PFSK-1 (cell line): ENCODE results near the gene SAMD13.

ENCODE experiments used
- POLR2AphosphoS5 ChIP-seq: IDR thresholded peaks from 2 replicates; pipeline ENCODE4 v1.6.1; 2012; ENCODE audit warnings: low read depth, mild to moderate bottlenecking, control low read depth, low read length, moderate library complexity
- TAF1 ChIP-seq: IDR thresholded peaks from 2 replicates; pipeline ENCODE4 v1.6.1; 2012; ENCODE audit warnings: low read length, control low read depth, borderline replicate concordance; ENCODE audit not compliant: insufficient read depth
- TF ChIP-seq, protein P1 (sequence below), 2 experiments: IDR thresholded peaks; 2 replicates each; pipeline versions ENCODE4 v1.6.1 to v1.8.0; 2011 to 2012; ENCODE audit warnings: low read depth in 2 of 2, low read length in 2 of 2, control low read depth in 1 of 2, inconsistent platforms in 1 of 2, mild to moderate bottlenecking in 1 of 2, moderate library complexity in 1 of 2; ENCODE audit not compliant: insufficient read depth in 1 of 2

DNA sequence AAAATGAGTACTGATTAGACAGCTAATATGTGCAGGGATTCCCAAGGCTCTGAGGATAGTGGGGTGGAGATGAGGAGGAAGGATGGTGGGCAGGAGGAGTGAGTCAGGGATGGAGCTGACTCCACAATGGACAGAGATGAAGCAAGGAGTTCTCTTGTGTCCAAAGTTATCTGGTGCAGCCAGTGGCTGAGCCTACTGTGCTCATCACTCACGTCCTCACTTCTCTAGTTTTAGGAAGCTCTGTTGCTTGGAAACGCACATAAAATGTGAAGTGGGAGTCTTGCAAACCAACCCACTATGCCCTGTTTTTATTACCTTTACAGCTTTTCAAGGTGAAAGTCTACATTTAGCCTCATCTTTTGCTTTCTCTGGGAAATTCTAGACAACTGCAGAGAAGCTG lies 36.5 kb upstream of the SAMD13 start:
- TF ChIP-seq, protein P1, sequence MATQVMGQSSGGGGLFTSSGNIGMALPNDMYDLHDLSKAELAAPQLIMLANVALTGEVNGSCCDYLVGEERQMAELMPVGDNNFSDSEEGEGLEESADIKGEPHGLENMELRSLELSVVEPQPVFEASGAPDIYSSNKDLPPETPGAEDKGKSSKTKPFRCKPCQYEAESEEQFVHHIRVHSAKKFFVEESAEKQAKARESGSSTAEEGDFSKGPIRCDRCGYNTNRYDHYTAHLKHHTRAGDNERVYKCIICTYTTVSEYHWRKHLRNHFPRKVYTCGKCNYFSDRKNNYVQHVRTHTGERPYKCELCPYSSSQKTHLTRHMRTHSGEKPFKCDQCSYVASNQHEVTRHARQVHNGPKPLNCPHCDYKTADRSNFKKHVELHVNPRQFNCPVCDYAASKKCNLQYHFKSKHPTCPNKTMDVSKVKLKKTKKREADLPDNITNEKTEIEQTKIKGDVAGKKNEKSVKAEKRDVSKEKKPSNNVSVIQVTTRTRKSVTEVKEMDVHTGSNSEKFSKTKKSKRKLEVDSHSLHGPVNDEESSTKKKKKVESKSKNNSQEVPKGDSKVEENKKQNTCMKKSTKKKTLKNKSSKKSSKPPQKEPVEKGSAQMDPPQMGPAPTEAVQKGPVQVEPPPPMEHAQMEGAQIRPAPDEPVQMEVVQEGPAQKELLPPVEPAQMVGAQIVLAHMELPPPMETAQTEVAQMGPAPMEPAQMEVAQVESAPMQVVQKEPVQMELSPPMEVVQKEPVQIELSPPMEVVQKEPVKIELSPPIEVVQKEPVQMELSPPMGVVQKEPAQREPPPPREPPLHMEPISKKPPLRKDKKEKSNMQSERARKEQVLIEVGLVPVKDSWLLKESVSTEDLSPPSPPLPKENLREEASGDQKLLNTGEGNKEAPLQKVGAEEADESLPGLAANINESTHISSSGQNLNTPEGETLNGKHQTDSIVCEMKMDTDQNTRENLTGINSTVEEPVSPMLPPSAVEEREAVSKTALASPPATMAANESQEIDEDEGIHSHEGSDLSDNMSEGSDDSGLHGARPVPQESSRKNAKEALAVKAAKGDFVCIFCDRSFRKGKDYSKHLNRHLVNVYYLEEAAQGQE (IDR thresholded peaks at IDR 0.05; ENCODE audit: insufficient read depth in 1 of 2, low read depth in 2 of 2, low read length in 2 of 2) = no peak
- TF ChIP-seq TAF1 (no peak), POLR2AphosphoS5 (no peak)
